WTC11 (cell line): ENCODE measurements around the gene WDR54.

Experiments
- CTCF ChIP-seq: fragments of 200-600 bp; IDR thresholded peaks from 2 replicates; pipeline ENCODE4 v1.8.0; 2022; ENCODE audit warnings: antibody characterized with exemption
- ETV6 ChIP-seq: sonication (generic); formaldehyde crosslinking; IDR thresholded peaks from 2 replicates; pipeline ENCODE4 v1.8.1; 2022; ENCODE audit warnings: mild to moderate bottlenecking, missing genetic modification reagents
- FOXP1 ChIP-seq: sonication (generic); formaldehyde crosslinking; IDR thresholded peaks from 2 replicates; pipeline ENCODE4 v1.8.0; 2022; ENCODE audit warnings: missing genetic modification reagents, mild to moderate bottlenecking, moderate library complexity, borderline replicate concordance
- NR2C2 ChIP-seq: sonication (generic); formaldehyde crosslinking; IDR thresholded peaks from 2 replicates; pipeline ENCODE4 v1.8.0; 2022; ENCODE audit warnings: mild to moderate bottlenecking, missing genetic modification reagents
- ZSCAN18 ChIP-seq: fragments of 250-450 bp; sonication (Bioruptor Pico); IDR thresholded peaks from 2 replicates; pipeline ENCODE4 v2.1.2; 2022; ENCODE audit warnings: mild to moderate bottlenecking, moderate library complexity
- TF ChIP-seq, protein P1 (sequence below): sonication (generic); formaldehyde crosslinking; IDR thresholded peaks from 2 replicates; pipeline ENCODE4 v1.8.0; 2022; ENCODE audit warnings: mild to moderate bottlenecking, missing genetic modification reagents

GRCh38 chr2:74462786-74463105 lies 41.2 kb downstream of the WDR54 start:
- TF ChIP-seq NR2C2 (CRISPR knock-in tag) (no peak), ZSCAN18 (CRISPR knock-in tag) (no peak), CTCF (no peak), FOXP1 (no peak), ETV6 (no peak)
- TF ChIP-seq, protein P1, sequence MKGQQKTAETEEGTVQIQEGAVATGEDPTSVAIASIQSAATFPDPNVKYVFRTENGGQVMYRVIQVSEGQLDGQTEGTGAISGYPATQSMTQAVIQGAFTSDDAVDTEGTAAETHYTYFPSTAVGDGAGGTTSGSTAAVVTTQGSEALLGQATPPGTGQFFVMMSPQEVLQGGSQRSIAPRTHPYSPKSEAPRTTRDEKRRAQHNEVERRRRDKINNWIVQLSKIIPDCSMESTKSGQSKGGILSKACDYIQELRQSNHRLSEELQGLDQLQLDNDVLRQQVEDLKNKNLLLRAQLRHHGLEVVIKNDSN (CRISPR knock-in tag), result no peak
